GM12892 (cell line): ENCODE results near the gene KIF21A. TPM values are rescaled to one million over a fixed set of nuclear protein-coding genes. Genes with fewer than 3 reads are reported as not detected.
"Not testable (repeated sequence)": the region's sequence is repeated elsewhere in the genome, so short reads cannot be mapped to it uniquely, and the experiment has no call there.

Source experiments
- DNase-seq: peaks from one replicate; pipeline ENCODE4 v3.0.0; 2011; ENCODE audit not compliant: insufficient read length
- FAIRE-seq: peaks from 2 replicates; lab custom pipeline; 2011; peaks lifted over from hg19 to GRCh38; lab: Jason Lieb, UNC
- POLR2A ChIP-seq: IDR thresholded peaks from 2 replicates; pipeline ENCODE4 v1.6.1; 2011; ENCODE audit warnings: low read depth, low read length, control low read depth
- POLR2AphosphoS5 ChIP-seq: IDR thresholded peaks from 2 replicates; pipeline ENCODE4 v1.6.1; 2011; ENCODE audit warnings: low read depth, low read length, control low read depth
- TAF1 ChIP-seq: IDR thresholded peaks from 2 replicates; pipeline ENCODE4 v1.6.1; 2011; ENCODE audit warnings: low read depth, mild to moderate bottlenecking, control low read depth, low read length, borderline replicate concordance
- polyA plus RNA-seq: library from polyadenylated mRNA; unstranded; fragments of >200 nt; gene quantifications from one replicate; pipeline ENCODE4 v1.2.1, GENCODE V29; 2012; ENCODE audit warnings: missing spikeins, inconsistent platforms; ENCODE audit not compliant: missing spikeins

Gene KIF21A, protein sequence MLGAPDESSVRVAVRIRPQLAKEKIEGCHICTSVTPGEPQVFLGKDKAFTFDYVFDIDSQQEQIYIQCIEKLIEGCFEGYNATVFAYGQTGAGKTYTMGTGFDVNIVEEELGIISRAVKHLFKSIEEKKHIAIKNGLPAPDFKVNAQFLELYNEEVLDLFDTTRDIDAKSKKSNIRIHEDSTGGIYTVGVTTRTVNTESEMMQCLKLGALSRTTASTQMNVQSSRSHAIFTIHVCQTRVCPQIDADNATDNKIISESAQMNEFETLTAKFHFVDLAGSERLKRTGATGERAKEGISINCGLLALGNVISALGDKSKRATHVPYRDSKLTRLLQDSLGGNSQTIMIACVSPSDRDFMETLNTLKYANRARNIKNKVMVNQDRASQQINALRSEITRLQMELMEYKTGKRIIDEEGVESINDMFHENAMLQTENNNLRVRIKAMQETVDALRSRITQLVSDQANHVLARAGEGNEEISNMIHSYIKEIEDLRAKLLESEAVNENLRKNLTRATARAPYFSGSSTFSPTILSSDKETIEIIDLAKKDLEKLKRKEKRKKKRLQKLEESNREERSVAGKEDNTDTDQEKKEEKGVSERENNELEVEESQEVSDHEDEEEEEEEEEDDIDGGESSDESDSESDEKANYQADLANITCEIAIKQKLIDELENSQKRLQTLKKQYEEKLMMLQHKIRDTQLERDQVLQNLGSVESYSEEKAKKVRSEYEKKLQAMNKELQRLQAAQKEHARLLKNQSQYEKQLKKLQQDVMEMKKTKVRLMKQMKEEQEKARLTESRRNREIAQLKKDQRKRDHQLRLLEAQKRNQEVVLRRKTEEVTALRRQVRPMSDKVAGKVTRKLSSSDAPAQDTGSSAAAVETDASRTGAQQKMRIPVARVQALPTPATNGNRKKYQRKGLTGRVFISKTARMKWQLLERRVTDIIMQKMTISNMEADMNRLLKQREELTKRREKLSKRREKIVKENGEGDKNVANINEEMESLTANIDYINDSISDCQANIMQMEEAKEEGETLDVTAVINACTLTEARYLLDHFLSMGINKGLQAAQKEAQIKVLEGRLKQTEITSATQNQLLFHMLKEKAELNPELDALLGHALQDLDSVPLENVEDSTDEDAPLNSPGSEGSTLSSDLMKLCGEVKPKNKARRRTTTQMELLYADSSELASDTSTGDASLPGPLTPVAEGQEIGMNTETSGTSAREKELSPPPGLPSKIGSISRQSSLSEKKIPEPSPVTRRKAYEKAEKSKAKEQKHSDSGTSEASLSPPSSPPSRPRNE (N-terminal part only)
- 28.2 TPM for polyA plus RNA-seq

DNA sequence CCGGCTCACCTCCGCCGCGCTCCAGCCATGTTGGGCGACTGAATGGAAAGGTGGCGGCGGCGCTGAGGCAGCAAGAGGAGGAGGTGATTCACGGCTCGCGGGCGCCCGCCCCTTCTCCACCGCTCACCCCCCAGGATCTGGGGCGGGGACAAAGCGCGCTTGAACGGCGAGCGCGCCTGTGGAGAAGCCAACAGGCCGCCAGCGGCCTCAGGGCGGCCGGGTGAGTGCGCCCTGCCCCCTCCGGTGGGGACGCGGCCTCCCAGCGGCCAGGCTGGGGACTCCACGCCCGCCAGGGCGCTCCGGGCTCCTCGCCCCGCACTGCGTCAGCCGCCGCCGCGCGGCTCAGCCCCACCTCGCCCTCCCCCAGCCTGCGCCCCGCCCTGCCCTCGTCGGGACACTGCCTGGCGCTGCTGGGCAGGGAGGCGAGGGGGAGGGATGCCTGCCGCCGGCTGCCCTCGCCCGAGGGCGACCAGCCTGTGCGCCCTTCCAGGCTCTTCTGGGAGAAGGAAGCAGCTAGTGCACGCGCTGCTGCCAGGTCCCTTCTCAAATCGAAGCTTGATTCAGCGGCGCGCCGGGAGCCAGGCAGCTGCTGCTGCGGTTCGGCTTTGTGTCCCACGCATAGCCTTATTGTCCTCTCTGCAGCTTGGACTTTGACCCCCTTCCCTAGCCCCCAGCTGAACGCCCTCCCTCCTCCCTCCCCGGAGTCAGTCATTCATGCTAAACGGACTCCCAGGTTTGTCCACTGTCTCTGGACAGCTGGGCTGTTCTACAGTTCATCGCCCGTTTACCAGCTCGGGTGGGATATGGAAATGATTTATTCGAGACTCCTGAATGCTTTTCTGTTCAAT, at the start of gene KIF21A:
TSS of gene KIF21A (minus strand) at position 40 of the 848 bp plus-strand sequence. CDS start 150 bp downstream, outside the sequence.
- peak; percentile 89 for FAIRE-seq

DNA sequence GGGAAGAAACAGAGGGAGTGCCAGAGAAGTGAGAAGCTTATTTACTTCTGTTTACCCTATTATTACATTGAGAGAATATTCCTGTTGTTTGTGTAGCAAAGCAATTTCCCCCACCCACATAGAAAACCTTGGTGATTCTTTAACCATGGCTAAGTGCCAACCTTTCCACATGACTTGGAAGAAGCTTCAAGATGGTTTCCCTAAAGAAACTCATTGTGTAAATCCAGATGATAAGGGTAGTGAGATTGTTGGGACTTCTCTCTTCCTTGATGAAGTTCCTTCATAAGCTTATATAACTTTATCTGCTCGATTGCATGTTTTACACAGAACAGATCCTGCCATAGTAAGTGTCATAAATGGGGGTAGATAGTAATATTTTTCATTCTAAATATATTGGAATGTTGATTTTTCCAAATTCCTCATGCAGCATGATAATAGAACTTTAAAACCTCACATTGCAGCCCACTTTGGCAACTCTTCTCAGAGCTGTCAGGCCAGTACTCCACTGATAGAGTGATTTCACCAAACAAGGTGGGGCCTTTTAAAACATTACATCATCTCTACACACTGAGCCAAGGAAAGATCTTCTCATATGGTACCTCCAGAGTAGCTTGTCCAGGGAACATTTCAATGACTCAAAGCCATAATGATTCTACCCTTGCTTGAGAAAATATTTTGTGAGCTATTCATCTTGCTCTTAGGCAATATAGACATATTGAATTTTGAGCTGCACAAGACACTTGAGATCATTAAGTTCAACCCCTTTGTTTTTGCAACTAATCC, 47.8 kb upstream of the KIF21A start:
- no peak for TF ChIP-seq TAF1
- TF ChIP-seq POLR2AphosphoS5, result no peak
- TF ChIP-seq POLR2A, result no peak
- FAIRE-seq, result no peak
- no peak for DNase-seq

More for the DNA sequence above, at the start of gene KIF21A:
- TF ChIP-seq POLR2A, result peak; percentile 95
- peak; percentile 87; the same call in 1 of the 2 replicates for TF ChIP-seq TAF1
- TF ChIP-seq POLR2AphosphoS5, result peak; percentile 64; the same call in 1 of the 2 replicates
- peak; percentile 72 for DNase-seq

DNA sequence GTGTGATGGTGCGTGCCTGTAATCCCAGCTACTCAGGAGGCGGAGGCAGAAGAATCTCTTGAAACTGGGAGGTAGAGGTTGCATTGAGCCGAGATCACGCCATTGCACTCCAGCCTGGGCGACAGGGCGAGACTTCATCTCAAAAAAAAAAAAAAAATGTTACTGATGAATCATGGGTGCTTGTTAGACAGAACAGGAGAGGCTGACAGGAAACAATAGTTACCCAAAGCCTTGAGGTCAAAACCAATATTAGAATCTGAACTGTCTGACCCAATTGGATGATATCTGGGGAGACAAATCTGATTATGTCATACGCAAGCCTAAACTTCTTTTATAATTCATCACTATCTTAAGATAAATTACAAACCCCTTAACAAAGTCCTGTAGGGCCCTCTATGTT, 40.7 kb upstream of the KIF21A start:
- FAIRE-seq (no peak), DNase-seq (no peak)
- no peak for TF ChIP-seq TAF1
- no peak for TF ChIP-seq POLR2AphosphoS5
- no peak for TF ChIP-seq POLR2A

DNA sequence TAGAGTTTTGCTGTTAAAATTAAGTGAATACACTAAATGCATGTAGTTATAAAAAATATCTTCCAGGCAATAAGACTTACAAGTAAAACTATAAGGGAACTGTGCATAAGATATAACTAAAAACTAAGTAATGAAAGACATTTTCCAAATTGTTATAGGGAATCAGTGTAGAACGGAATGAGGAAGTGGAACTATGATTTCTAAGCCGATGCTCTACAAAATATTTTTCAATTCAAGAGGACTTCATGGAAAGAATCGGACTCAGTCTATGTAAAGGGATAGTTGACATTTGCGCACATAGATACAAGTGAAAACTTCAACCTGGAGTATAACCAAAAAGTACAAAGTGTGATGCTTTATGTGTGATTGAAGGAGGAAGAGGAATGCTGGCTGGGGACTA, 40.1 kb upstream of the KIF21A start:
- FAIRE-seq, result no peak
- DNase-seq, result no peak
- no peak for TF ChIP-seq POLR2AphosphoS5
- no peak for TF ChIP-seq TAF1
- TF ChIP-seq POLR2A, result no peak

DNA sequence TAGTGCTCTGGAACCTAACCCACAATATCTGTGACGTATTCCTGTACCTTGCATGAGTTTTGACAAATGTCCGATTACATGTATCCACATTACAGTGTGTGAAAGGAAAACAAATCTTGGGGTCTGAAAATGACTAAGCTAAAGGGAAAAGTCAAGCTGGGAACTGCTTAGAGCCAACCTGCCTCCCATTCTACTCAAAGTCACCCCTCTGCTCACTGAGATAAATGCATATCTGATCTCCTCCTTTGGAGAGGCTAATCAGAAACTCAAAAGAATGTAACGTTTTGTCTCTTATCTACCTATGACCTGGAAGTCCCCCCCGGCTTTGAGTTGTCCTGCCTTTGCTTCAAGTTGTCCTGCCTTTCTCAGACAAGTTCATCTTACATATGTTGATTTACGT, 34.0 kb upstream of the KIF21A start:
- DNase-seq (no peak), FAIRE-seq (no peak)
- TF ChIP-seq TAF1 (no peak), POLR2A (no peak), POLR2AphosphoS5 (no peak)

DNA sequence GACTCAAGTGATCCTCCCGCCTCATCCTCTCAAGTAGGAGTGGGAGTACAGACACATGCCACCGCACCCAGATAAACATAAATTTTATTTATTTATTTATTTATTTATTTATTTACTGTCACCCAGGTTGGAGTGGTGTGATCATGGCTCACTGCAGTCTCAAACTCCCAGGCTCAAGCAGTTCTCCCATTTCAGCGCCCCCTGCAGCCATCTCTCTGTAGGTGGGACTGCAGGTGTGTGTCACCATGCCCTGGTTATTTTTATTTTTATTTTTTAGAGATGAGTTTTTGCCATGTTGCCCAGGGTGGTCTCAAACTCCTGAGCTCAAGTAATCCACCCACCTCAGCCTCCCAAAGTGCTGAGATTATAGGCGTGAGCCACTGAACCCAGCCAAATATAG, 33.2 kb upstream of the KIF21A start:
- TF ChIP-seq POLR2A (no peak), POLR2AphosphoS5 (no peak), TAF1 (no peak)
- FAIRE-seq (no peak), DNase-seq (no peak)

DNA sequence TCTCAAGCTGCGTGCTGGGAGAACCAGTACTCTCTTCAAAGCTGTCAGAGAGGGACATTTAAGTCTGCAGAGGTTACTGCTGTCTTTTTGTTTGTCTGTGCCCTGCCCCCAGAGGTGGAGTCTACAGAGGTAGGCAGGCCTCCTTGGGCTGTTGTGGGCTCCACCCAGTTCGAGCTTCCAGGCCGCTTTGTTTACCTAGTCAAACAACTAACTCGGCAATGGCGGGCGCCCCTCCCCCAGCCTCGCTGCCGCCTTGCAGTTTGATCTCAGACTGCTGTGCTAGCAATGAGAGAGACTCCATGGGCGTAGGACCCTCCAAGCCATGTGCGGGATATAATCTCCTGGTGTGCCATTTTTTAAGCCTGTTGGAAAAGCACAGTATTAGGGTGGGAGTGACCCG, 32.2 kb upstream of the KIF21A start:
- not testable (repeated sequence) for FAIRE-seq, DNase-seq

DNA sequence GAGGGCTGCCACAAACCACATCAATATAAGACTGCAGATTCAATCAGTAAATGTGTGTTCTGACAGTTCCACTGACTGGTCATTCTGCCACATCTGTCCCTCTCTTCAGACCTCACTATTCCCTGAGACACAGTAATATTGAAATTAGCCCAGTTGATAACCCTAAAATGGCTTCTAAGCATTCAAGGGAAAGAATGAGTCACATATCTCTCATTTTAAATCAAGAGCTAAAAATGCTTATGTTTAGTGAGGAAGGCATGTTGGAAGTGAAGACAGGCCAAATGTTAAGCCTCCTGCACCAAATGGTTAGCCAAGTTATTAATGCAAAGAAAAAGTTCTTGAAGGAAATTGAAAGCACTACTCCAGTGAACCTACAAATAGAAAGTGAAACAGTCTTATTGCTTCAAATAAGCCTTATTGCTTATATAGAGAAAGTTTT, 24.5 kb upstream of the KIF21A start:
- FAIRE-seq (peak; percentile 76), DNase-seq (no peak)
- no peak for TF ChIP-seq POLR2A
- TF ChIP-seq TAF1, result no peak
- TF ChIP-seq POLR2AphosphoS5, result no peak

DNA sequence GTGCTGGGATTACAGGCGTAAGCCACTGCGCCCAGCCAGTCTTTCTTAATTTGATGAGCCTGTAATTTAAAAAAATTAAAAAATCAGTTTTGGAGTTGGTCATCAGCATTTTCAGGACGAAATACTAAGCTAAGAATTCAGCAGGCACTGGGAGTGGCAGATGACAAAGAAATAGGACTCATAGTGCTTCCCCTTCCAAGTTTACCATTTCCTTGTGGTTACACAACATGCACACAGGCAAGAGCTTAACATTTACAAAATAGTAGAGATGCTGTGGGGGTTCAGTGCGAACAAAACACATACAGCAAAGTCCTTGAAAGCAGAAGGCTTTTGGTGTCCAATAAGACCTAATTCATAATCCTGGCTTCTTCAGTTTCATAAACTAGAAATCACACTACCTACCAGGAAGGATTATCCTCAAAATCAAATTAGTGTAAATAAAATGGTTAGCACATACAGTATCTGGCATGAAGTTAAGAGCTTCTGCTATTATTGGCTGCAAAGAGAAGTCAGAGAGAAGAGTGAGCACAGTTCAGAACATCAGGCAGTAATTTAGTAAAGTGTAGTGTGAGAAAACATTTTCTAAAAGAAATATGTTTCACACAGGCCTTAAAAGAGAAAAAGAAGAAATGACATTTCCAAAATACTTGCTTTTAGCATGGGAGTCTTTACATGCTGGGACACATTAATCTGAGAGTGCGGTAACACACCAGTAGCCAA, 22.2 kb upstream of the KIF21A start:
- no peak for DNase-seq
- no peak for TF ChIP-seq POLR2A
- no peak for TF ChIP-seq TAF1
- no peak for TF ChIP-seq POLR2AphosphoS5
- no peak for FAIRE-seq
